ACHN (cell line): Measurements from ENCODE around the gene FLRT3.

ENCODE experiments used
- DNase-seq: peaks from one replicate; pipeline ENCODE4 v3.0.0-alpha.2; 2015
- in situ Hi-C: cut with HindIII; loops from 2 replicates; pipeline ENCODE4 v1.10.0; 2017; ENCODE audit warnings: low sequenced_read_pairs, low pct_ligation_motif_present, low pct_unique_long_range_greater_than_20kb

Gene FLRT3

GRCh38 chr20:14337400-14338171 lies at the start of gene FLRT3:
FLRT3 (minus strand) TSS chr20:14337612; CDS start chr20:14327506, 10,106 bp downstream.
- in situ Hi-C loops = no loop called here
- DNase-seq = peak; percentile 94

GRCh38 chr20:14386726-14387125 lies 49.3 kb upstream of the FLRT3 start:
- in situ Hi-C loops = no loop called here
- DNase-seq = no peak

GRCh38 chr20:14385176-14385740 lies 47.8 kb upstream of the FLRT3 start:
- no peak for DNase-seq
- in situ Hi-C loops = no loop called here

- no peak for DNase-seq
- in situ Hi-C loops = no loop called here
Observed at GRCh38 chr20:14384416-14385175, 47.2 kb upstream of the FLRT3 start.

GRCh38 chr20:14383335-14383734 lies 45.9 kb upstream of the FLRT3 start:
- no peak for DNase-seq
- in situ Hi-C loops = no loop called here

- no peak for DNase-seq
- in situ Hi-C loops = no loop called here
Observed at GRCh38 chr20:14378326-14378725, 40.9 kb upstream of the FLRT3 start.

GRCh38 chr20:14375416-14375985 lies 38.1 kb upstream of the FLRT3 start:
- DNase-seq = no peak
- in situ Hi-C loops = no loop called here

- no peak for DNase-seq
- in situ Hi-C loops = no loop called here
Observed at GRCh38 chr20:14374196-14374595, 36.8 kb upstream of the FLRT3 start.

GRCh38 chr20:14361509-14362345 lies 24.3 kb upstream of the FLRT3 start:
- in situ Hi-C loops = no loop called here
- DNase-seq = no peak

- in situ Hi-C loops = no loop called here
- no peak for DNase-seq
Observed at GRCh38 chr20:14360416-14360815, 23.0 kb upstream of the FLRT3 start.

GRCh38 chr20:14355791-14356190 lies 18.4 kb upstream of the FLRT3 start:
- in situ Hi-C loops = no loop called here
- DNase-seq = no peak

- in situ Hi-C loops = no loop called here
Observed at GRCh38 chr20:14344746-14345145, 7.3 kb upstream of the FLRT3 start.

GRCh38 chr20:14343491-14344065 lies 6.2 kb upstream of the FLRT3 start:
- in situ Hi-C loops = no loop called here
- DNase-seq = no peak

More at GRCh38 chr20:14344746-14345145, 7.3 kb upstream of the FLRT3 start:
- no peak for DNase-seq

- no peak for DNase-seq
- in situ Hi-C loops = no loop called here
Observed at GRCh38 chr20:14342918-14343317, 5.5 kb upstream of the FLRT3 start.

- no peak for DNase-seq
- in situ Hi-C loops = no loop called here
Observed at GRCh38 chr20:14341801-14342200, 4.4 kb upstream of the FLRT3 start.

- peak; percentile 31 for DNase-seq
- in situ Hi-C loops = no loop called here
Observed at GRCh38 chr20:14336686-14337085, 726 bp downstream of the FLRT3 start.

- no peak for DNase-seq
- in situ Hi-C loops = no loop called here
Observed at GRCh38 chr20:14335052-14335451, 2.4 kb downstream of the FLRT3 start.

- peak; percentile 59 for DNase-seq
- in situ Hi-C loops = no loop called here
Observed at GRCh38 chr20:14334306-14334930, 3.0 kb downstream of the FLRT3 start.
